TTC549 (cell line): Measurements from ENCODE around the gene COL6A2.
"Not testable (repeated sequence)": the region's sequence is repeated elsewhere in the genome, so short reads cannot be mapped to it uniquely, and the experiment has no call there.

Experiments used
- FAIRE-seq: peaks from 2 replicates; lab custom pipeline; 2012; peaks lifted over from hg19 to GRCh38; lab: Jason Lieb, UNC

The COL6A2 gene

GRCh38 chr21:46176443-46177129 lies 78.7 kb downstream of the COL6A2 start:
- not testable (repeated sequence) for FAIRE-seq

- FAIRE-seq: no peak
Measured at GRCh38 chr21:46178961-46179360, 81.0 kb downstream of the COL6A2 start.
